Measurements from ENCODE around the gene ARHGAP20.
A peak's percentile ranks its signal among the peaks of the same experiment; 100 is the strongest.

The ARHGAP20 gene

GRCh38 chr11:110711776-110712658 lies at the start of gene ARHGAP20:
Gene ARHGAP20, minus strand, starts transcription at chr11:110712437. Its CDS starts 206 bp downstream, at chr11:110712231.
- no peak for DNase-seq (ENCODE audit: low read depth)

GRCh38 chr11:110761991-110762390 lies 49.8 kb upstream of the ARHGAP20 start:
- no peak for DNase-seq (ENCODE audit: low read depth)

- no peak for DNase-seq (ENCODE audit: low read depth)
Observed at GRCh38 chr11:110761131-110761530, 48.9 kb upstream of the ARHGAP20 start.

DNA sequence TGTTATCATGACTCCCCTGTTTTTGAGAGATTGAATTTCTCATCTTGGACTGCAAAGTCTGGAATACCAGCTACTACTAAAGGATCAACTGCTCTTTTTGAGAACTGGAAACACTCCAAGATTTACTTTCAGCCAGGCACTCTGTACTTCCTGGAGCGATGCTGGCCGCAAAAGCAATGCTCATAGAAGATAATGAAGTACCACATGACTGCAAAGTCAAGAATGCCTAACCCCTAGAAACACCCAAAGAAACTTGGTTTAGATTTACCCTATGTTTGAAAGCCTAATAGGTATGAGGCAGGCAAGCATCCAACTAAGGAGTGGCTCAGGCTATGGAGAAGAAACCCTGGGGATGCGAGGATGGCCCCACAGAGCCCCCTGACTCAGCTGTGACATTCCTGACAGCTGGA lies 47.7 kb upstream of the ARHGAP20 start:
- peak; percentile 23 for DNase-seq (ENCODE audit: low read depth)

DNA sequence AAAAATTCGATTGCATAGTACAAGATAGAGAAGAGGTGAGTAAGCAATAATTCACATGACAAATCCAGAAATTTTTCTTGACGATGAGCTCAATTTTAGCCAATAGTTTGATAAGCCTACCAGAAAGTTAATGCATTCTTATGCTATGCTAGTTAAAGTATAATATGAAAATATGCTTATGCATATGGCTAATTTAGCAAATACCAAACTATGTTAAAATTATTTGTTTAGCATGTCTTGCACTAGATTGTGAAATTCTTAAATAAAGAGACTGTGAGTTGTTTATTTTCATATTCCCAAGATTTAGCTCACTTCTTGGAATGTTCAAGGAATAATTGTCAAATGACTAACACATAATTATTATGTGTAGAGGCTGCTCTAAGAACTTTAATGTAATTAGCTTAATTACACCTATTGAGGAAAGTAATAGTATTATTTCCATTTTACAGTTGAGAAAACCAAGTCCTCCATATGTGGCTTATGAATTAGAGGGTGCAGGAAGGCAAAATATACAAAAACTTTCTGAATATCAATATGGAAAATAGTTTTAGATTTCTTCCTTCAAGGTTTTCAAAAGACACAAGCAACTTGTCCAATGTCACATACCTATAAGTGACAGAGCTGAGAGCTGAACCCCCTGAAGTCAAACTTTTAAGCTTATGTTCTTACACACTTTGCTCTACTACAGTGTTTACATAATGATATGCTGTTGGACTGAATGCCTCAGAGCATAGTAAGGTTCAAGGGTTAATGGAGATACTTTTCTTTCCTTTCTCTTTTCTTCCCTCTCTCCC lies 45.9 kb upstream of the ARHGAP20 start:
- DNase-seq (ENCODE audit: low read depth), result no peak

DNA sequence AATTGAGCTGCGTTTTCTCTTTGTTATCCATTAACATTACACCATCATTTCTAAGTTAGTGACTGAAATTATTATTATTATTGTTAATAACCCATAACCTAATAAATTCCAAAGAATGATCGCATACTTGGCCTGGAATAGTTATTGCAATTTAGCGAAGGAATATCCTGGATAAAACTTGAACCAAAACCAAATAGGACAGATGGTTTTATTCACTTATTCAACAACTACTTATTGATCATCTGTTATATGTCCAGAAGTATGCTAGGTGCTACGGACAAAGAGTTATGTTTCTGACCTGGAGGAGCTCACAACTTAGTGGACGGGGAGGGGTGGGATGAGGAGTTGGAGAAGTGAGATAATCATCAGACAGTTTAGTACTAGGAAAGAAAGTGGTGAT lies 44.8 kb upstream of the ARHGAP20 start:
- DNase-seq (ENCODE audit: low read depth), result no peak

DNA sequence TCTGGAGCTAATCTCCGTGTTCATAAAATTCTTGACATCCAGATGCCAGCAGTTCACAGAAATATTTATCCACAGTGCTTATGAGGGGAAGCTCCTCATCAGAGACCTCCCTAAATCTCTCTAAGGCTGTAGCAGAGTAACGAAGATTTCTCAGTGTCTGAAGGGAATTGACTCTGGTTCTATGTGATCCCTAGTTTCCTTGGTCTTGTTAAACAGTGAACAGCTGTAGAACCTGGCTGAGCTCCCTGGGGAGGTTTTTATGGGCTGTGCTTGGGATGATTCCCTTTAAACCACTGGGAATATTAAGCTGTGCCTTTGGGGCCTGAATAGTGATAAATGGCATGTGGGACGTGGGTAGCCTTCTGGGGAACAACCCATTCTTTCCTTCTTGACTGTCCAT lies 43.7 kb upstream of the ARHGAP20 start:
- no peak for DNase-seq (ENCODE audit: low read depth)

GRCh38 chr11:110752890-110753289 lies 40.7 kb upstream of the ARHGAP20 start:
- DNase-seq (ENCODE audit: low read depth), result no peak

DNA sequence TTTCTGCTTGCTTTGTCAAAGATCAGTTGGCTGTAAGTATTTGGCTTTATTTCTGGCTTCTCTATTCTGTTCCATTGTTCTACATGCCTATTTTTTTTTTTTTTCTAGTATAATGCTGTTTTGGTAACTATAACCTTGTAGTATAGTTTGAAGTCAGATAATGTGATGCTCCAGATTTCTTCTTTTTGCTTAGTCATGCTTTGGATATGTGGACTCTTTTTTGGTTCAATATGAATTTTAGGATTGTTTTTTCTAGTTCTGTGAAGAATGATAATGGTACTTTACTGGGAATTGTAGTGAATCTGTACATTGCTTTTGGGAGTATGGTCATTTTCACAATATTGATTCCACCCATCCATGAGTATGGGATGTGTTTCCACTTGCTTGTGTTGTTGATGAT lies 37.9 kb upstream of the ARHGAP20 start:
- DNase-seq (ENCODE audit: low read depth), result no peak

- no peak for DNase-seq (ENCODE audit: low read depth)
Observed at GRCh38 chr11:110747531-110747930, 35.3 kb upstream of the ARHGAP20 start.

DNA sequence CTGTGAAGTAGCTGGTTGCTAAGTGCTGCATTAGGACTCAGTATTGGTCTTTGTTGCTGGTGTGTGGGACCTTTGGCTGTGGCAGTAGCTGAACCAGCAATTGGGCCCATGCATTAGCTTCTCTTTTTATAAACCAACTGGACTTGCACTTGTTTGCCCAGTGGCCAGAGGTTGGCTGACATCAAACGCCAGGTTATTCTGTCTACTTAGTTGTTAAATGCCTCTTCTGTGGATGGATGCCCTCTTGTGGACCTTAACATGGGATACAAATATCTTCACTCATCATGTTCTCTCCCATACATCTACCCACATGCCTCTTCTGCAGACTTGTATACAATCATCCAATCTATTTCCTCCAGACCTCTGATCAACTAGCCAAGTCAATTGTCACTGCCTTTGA lies 26.4 kb upstream of the ARHGAP20 start:
- no peak for DNase-seq (ENCODE audit: low read depth)

GRCh38 chr11:110737593-110737992 lies 25.4 kb upstream of the ARHGAP20 start:
- no peak for DNase-seq (ENCODE audit: low read depth)

GRCh38 chr11:110736171-110736553 lies 23.9 kb upstream of the ARHGAP20 start:
- DNase-seq (ENCODE audit: low read depth), result no peak

DNA sequence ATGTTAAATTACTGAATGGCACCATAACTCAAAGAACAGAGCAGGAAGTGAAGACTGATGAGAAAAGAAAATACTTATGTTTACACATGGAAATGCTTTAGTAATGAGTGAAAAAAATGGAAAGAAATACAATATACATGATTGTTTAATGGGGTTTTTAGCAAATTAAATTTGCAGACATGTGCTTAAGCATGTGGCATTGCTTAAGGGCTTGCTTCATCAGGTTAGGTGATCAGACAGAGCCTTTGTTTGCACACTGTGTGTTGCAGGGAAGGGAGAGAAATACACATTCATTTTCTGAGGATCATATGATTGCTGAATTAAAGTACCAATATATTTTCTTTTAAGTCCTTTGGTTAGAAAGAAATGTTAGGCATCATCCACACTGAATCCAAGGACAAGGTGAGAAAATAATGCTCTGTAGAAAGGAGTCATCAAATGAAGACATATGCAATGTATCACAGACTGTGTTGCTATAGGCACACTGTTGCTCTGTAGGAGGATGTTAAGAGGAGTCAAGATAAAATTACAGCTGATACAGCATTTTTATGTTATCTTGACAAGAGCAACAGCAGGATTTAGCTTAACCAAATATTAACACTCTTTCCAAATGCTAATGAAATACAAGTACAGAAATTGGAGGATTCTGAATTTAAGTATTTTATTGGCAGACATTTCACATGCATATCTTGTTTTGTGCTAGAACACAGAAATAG lies 23.4 kb upstream of the ARHGAP20 start:
- DNase-seq (ENCODE audit: low read depth), result no peak

- no peak for DNase-seq (ENCODE audit: low read depth)
Observed at GRCh38 chr11:110734790-110735189, 22.6 kb upstream of the ARHGAP20 start.

DNA sequence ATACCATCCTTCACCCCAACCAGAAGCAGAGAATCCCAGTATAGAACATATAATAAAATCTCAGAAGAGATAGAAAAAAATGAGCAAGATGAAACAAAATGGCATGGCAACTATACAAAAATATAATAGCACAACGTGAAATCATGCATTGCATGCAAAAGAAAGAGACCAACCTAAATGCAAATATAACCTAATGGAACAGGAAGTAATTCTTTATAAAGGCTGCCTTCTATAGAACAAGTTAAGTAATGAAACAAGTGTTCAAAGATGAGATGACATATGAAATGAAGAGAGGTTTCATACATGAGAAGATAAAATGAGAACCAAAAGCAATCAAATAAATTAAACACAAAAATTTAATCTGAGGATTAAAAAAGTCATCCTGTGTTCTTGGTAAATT lies 18.5 kb upstream of the ARHGAP20 start:
- no peak for DNase-seq (ENCODE audit: low read depth)

DNA sequence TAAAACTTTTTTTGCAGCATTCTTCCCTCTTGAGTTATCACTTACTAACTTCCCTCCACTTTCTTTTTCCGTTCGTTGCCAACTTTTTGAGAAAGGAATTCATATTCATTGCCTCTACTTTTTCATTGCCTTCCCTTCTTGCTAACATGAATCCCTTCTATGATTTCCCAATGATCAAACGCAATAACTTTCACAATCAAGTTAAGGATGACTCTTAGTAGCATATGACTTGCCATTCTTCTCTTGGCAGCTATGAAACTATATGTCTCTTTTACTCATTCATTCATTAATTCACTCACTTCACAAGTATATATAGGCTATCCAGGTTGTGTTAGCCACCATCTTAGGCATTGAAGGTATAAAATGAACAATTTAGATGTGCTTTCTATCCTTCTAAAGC lies 16.6 kb upstream of the ARHGAP20 start:
- DNase-seq (ENCODE audit: low read depth), result no peak

DNA sequence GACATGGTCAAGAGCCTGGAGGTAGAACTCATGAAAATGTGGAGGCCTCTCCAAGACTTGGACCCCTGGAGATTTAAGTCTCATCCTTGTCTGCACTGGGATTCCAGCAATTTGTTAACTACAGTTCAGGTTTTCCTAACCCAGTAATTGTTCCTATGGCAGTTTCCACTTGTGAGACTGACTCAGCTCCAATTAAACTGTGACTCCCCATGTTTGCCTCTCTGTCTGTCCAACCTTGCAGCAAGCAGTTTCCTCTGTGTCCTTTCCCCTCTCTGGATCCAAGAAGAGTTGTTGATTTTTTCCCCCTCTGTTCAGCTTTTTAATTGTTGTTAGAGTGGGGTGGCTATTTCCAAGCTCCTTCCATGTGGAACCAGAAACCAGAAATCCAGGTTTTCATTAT lies 16.2 kb upstream of the ARHGAP20 start:
- no peak for DNase-seq (ENCODE audit: low read depth)

DNA sequence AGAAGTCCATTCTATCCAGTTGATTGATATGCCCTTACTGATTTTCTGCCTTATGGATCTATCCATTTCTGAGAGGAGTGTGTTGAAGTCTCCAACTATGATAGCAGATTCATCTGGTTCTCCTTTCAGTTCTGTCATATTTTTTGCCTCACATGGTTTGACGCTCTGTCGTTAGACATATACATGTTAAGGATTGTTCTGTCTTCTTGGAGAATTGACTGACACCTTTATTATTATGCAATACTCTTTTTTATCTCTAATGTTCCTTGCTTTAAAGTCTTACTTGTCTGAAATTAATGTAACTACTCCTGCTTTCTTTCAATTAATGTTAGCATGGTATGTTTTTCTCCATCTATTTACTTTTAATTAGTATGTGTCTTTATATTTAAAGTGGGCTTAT lies 12.1 kb upstream of the ARHGAP20 start:
- DNase-seq (ENCODE audit: low read depth), result no peak

DNA sequence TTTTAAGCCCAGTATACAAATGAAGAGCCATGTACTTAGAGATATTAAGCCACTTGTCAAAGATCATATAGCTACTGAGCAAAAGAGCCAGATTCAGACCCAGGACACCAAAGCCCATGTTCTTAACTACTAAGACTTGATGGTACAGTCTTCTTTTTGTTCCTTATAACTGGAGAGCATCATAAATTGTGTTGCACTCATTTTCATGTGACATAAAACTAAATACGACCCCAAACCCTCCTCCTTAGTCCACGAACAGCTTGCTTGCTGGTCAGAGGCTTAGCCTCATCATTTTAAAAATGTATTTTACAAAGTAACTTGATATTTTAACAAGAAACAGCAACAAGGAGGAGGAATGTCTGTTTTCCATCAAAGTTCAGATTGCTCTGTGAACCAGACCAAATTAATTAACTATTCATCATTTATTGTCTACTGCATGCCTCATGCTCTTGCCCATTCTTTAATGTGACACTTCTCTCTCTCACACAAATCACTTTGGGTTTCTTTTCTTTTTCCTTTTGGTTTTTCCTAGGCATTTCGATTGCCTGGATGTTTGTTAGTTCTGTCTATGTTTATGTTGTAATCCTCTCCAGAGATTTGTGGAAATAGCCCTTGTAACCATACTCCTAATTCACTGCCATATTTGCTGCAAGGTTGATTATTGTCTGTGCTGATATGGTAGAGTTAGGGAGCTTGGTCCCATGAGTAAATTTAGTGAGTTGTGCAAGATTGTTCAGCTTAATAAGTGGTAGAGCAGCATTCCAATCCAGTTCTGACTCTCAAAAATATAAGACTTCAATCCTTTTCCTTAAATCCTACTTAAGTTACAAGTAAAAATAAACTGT lies 8.4 kb upstream of the ARHGAP20 start:
- no peak for DNase-seq (ENCODE audit: low read depth)

DNA sequence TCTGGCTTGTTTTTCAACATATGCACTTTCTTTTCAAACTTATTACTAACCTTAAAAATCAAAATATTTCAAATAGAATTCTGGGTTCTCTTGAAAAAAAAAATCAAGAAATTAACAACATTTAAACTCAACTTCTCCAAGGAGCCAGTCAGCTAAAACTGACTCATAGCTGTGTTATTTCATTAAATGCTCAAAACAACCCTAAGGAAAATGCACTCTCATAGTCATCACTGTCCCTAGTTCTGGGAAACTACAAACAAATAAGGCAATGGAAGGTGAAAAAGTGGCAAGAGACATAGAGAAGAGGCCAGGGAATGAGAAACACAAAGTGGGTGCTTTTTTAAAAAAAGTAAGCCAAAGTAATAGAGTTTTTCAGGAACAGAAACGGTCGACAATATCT lies 4.1 kb upstream of the ARHGAP20 start:
- no peak for DNase-seq (ENCODE audit: low read depth)

GRCh38 chr11:110715541-110715940 lies 3.3 kb upstream of the ARHGAP20 start:
- no peak for DNase-seq (ENCODE audit: low read depth)
